ENCODE data around the gene FXYD4. TPM values are rescaled to one million over a fixed set of nuclear protein-coding genes. Genes with fewer than 3 reads are reported as not detected.
"Not testable (repeated sequence)": the region's sequence is repeated elsewhere in the genome, so short reads cannot be mapped to it uniquely, and the experiment has no call there.

The FXYD4 gene
- total RNA-seq, 4 donors from 2014 or later: not detected

GRCh38 chr10:43327171-43327570 lies 44.3 kb upstream of the FXYD4 start:
- Histone ChIP-seq H3K9me3 (no peaks in the 10 kb centered on the region), H3K36me3 (no peaks in the 10 kb centered on the region), H3K27me3 (peaks cover 0 to 9% (median 0%) of the 10 kb centered on the region in 4 donors), H3K4me3 (no peak overlapping the region), H3K4me1 (peaks cover 0 to 12% (median 8%) of the 10 kb centered on the region in 3 donors), H3K27ac (no peak overlapping the region)
- TF ChIP-seq POLR2A (IDR thresholded peaks at IDR 0.05): no peak
- TF ChIP-seq, protein P1, sequence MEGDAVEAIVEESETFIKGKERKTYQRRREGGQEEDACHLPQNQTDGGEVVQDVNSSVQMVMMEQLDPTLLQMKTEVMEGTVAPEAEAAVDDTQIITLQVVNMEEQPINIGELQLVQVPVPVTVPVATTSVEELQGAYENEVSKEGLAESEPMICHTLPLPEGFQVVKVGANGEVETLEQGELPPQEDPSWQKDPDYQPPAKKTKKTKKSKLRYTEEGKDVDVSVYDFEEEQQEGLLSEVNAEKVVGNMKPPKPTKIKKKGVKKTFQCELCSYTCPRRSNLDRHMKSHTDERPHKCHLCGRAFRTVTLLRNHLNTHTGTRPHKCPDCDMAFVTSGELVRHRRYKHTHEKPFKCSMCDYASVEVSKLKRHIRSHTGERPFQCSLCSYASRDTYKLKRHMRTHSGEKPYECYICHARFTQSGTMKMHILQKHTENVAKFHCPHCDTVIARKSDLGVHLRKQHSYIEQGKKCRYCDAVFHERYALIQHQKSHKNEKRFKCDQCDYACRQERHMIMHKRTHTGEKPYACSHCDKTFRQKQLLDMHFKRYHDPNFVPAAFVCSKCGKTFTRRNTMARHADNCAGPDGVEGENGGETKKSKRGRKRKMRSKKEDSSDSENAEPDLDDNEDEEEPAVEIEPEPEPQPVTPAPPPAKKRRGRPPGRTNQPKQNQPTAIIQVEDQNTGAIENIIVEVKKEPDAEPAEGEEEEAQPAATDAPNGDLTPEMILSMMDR (IDR thresholded peaks at IDR 0.05): no peak
- WGBS, 2 donors: 39 to 64% methylated on average over 2 of the region's 2 CpGs
- intact Hi-C loops (cut with DNase I): no loop called here
- DNase-seq: no peak

GRCh38 chr10:43327986-43328385 lies 43.5 kb upstream of the FXYD4 start:
- Histone ChIP-seq H3K4me3 (no peak overlapping the region), H3K4me1 (peaks cover 0 to 4% (median 2%) of the 10 kb centered on the region in 3 donors), H3K27me3 (peaks cover 0 to 5% (median 0%) of the 10 kb centered on the region in 4 donors), H3K36me3 (no peaks in the 10 kb centered on the region), H3K9me3 (no peaks in the 10 kb centered on the region), H3K27ac (no peak overlapping the region)
- no peak for DNase-seq
- intact Hi-C loops (cut with DNase I): no loop called here
- WGBS, 2 donors: 77 to 78% methylated on average over 5 of the region's 5 CpGs
- no peak for TF ChIP-seq POLR2A (IDR thresholded peaks at IDR 0.05)
- TF ChIP-seq, protein P1 (IDR thresholded peaks at IDR 0.05): no peak

DNA sequence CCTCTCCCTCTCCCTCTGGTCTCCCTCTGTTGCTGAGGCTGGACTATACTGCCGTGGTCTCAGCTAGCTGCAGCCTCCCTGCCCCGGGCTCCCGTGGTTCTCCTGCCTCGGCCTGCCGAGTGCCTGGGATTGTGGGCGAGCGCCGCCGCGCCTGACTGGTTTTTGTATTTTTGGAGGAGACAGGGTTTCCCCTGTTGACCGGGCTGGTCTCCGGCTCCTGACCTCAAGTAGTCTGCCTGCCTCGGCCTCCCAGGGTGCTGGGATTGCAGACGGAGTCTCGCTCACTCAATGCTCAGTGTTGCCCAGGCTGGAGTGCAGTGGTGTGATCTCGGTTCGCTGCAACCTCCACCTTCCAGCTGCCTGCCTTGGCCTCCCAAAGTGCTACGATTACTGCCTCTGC lies 42.6 kb upstream of the FXYD4 start:
- H3K27me3 ChIP-seq; DNase-seq; H3K9me3 ChIP-seq; H3K4me3 ChIP-seq; H3K27ac ChIP-seq; intact Hi-C loops (cut with DNase I); H3K36me3 ChIP-seq; H3K4me1 ChIP-seq: not testable (repeated sequence)
- WGBS, 2 donors: 77 to 94% methylated on average over 5 to 13 of the region's 18 CpGs

DNA sequence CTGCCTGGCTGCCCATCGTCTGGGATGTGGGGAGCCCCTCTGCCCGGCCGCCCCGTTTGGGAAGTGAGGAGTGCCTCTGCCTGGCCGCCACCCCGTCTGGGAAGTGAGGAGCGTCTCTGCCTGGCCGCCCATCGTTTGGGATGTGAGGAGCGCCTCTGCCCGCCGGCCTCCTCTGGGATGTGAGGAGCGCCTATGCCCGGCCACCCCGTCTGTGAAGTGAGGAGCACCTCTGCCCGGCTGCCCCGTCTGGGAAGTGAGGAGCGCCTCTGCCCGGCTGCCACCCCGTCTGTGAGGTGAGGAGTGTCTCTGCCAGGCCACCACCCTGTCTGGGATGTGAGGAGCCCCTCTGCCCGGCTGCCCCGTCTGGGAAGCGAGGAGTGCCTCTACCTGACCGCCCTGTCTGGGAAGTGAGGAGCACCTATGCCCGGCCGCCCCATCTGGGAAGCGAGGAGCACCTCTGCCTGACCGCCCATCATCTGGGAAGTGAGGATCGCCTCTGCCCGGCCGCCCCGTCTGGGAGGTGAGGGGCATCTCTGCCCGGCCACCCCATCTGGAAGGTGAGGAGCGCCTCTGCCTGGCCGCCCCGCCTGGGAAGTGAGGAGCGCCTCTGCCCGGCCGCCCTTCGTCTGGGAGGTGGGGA lies 42.1 kb upstream of the FXYD4 start:
- DNase-seq; H3K9me3 ChIP-seq; H3K27me3 ChIP-seq; H3K36me3 ChIP-seq; H3K4me1 ChIP-seq; H3K27ac ChIP-seq; intact Hi-C loops (cut with DNase I); H3K4me3 ChIP-seq: not testable (repeated sequence)
- WGBS, 2 donors: no CpG with 5 or more reads among the region's 40 CpGs

- DNase-seq; H3K9me3 ChIP-seq; H3K27ac ChIP-seq; H3K27me3 ChIP-seq; intact Hi-C loops (cut with DNase I); H3K4me1 ChIP-seq; H3K4me3 ChIP-seq; H3K36me3 ChIP-seq: not testable (repeated sequence)
- WGBS, 2 donors: 48 to 67% methylated on average over 3 to 6 of the region's 11 CpGs
Measured at GRCh38 chr10:43330049-43330823, 41.2 kb upstream of the FXYD4 start.

GRCh38 chr10:43330824-43331127 lies 40.7 kb upstream of the FXYD4 start:
- H3K27me3 ChIP-seq; H3K4me3 ChIP-seq; H3K27ac ChIP-seq; H3K9me3 ChIP-seq; H3K36me3 ChIP-seq; H3K4me1 ChIP-seq; DNase-seq; intact Hi-C loops (cut with DNase I): not testable (repeated sequence)
- 76 to 90% methylated on average over 2 to 4 of the region's 4 CpGs for WGBS, 2 donors

DNA sequence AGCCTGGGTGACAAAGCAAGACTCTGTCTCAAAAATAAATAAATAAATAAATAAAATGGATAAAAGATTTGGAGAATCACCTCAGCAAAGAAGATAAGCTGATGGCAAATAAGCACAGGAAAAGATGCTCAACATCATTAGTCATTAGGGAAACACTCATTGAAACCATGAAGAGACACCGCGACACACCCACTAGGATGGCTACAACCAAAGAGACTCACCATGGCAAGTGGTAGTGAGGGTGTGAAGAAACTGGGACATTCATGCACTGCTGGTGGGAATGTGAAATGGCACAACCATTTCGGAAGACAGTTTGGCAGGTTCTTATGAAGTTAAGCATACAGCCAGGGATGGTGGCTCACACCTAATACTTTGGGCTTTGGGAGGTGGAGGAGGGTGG lies 37.8 kb upstream of the FXYD4 start:
- no peaks in the 10 kb centered on the region for H3K4me1 ChIP-seq
- intact Hi-C loops (cut with DNase I): no loop called here
- H3K9me3 ChIP-seq: no peaks in the 10 kb centered on the region
- no peak overlapping the region for H3K4me3 ChIP-seq
- H3K36me3 ChIP-seq: no peaks in the 10 kb centered on the region
- 84 to 95% methylated on average over 3 of the region's 3 CpGs for WGBS, 2 donors
- no peak overlapping the region for H3K27ac ChIP-seq
- no peak for DNase-seq
- H3K27me3 ChIP-seq: peaks cover 0 to 20% (median 0%) of the 10 kb centered on the region in 4 donors
- TF ChIP-seq, protein P1 (IDR thresholded peaks at IDR 0.05): no peak
- TF ChIP-seq POLR2A (IDR thresholded peaks at IDR 0.05): no peak
